GM12892 (cell line): ENCODE data around the gene RHNO1.

ENCODE experiments used
- POLR2A ChIP-seq: IDR thresholded peaks from 2 replicates; pipeline ENCODE4 v1.6.1; 2011; ENCODE audit warnings: low read depth, low read length, control low read depth
- POLR2AphosphoS5 ChIP-seq: IDR thresholded peaks from 2 replicates; pipeline ENCODE4 v1.6.1; 2011; ENCODE audit warnings: low read depth, low read length, control low read depth
- TAF1 ChIP-seq: IDR thresholded peaks from 2 replicates; pipeline ENCODE4 v1.6.1; 2011; ENCODE audit warnings: low read depth, mild to moderate bottlenecking, control low read depth, low read length, borderline replicate concordance

DNA sequence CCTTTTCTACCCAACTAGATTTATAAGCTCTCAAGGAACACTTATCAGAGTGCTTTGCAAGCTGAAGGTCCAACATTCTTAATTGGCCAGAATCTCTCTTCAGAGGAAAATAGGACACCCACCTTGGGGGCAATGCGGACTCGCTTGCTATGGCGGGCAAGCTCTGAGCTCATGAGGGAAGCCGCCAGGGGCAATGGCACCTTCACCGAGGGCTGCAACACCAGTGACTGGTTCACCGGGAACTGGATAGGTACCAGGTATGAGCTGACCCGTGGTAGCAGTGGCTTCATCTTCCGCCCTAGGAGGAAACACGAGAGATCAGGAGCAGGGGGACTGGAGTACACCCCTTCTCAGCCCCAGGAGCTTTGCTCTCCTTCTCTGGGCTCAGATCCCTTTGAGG lies 12.8 kb upstream of the RHNO1 start:
- no peak for TF ChIP-seq POLR2A
- TF ChIP-seq POLR2AphosphoS5 = no peak
- no peak for TF ChIP-seq TAF1
